Fibroblast of skin of scalp (primary cell): ENCODE data around the gene CCER1.
A peak's percentile ranks its signal among the peaks of the same experiment; 100 is the strongest.

Source experiments
- DNase-seq: peaks from one replicate; pipeline ENCODE4 v3.0.0-alpha.2; 2013

Gene CCER1

DNA sequence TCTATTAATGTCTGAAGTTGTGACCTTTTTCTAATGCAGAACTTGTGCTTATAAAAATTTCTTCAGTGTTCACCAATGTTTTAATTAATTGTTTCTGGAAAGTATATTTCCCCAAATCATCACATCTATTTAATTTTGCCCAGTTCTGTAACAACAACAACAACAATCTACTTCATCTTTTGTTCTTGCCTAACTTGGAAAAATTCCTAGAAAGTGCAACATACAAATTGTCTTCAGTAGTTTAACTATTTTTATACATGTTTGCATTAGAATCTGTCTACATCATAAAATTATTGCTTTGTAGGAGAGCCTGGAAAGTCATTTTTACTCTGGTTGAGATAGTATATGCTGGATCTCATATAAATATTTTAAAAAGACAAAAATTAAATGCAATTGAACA, 38.5 kb downstream of the CCER1 start:
- DNase-seq = no peak

DNA sequence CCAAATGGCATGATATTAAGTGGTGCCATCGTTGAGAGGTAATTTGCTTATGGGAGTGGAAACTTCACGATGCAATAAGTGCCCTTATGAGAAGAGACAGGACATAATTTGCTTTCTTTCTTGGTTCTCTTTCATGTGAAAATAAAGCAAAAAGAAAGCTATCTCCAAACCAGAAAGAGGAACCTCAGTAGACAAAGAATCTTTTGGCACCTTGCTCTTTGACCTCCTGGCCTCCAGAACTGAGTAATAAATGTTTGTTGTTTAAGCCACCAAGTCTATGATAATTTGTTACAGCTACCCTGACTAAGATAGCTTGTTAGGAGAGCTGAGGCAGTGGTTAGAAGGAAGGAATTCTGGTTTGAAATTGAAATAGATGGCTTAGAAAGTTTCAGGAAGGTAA, 39.6 kb downstream of the CCER1 start:
- no peak for DNase-seq

DNA sequence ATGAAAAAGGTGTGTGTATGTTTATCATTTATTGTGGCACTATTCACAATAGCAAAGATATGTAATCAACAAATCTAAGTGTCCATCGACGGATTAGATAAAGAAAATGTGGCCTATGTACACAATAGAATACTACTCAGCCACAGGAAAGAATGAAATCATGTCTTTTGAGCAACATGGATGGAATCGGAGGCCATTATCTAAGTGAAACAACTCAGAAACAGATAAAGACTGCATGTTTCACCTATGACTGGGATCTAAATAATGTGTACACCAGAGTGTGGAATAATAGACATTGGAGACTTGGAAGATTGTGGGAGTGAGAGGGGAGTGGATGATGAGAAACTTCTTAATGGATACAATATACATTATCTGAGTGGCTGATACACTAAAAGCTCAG, 44.0 kb downstream of the CCER1 start:
- DNase-seq = no peak

DNA sequence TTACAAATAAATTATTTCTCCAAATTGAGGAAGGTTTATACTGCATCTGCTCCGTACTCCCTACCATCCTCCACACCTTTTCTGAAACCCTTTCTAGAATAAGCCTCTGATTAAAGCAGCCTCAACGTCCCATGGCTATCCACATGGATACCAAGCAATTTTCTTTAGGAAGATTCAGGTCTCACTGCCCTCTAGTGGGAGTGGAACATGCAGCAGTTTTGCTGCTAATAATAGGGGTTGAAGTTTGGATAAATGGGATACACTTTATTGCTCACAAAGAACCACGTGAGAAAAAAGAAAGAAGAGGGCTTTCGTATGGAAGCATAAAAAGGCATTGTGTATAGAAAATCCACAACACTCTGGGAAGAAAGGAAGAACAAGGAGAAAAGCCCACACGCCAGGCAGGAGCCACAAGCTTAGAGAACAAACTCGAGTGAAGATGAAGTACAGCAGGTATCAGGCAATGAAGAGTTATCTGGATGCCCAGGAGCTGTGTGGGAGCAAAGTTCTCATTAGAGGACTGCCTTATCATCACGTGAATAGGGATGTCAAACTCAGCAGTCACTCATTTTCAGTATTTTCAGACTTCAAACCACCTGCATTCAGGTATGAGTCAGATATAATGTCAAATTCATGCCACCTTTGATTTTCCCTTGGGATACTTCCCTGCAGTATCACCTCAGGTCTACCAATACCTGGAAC, 45.8 kb downstream of the CCER1 start:
- DNase-seq = peak; percentile 69

DNA sequence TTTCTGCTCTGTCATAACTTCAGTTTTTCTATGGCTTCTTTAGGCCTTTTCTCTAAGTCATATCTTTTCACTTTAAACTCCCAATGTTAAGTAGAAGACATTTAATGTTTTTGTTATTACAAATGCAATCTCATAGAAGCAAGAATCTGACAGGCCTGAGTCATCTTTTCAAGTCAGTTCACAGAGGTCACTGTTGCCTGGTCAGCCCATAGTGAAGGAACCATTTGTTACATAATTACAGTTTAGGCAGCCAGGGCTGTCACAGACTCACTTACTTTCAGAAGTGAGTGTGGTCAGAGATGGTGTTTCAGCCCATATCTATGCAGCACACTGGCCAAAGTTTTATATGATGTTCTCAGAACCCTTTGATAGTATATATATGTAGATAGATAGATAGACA, 46.5 kb downstream of the CCER1 start:
- DNase-seq = peak; percentile 68

DNA sequence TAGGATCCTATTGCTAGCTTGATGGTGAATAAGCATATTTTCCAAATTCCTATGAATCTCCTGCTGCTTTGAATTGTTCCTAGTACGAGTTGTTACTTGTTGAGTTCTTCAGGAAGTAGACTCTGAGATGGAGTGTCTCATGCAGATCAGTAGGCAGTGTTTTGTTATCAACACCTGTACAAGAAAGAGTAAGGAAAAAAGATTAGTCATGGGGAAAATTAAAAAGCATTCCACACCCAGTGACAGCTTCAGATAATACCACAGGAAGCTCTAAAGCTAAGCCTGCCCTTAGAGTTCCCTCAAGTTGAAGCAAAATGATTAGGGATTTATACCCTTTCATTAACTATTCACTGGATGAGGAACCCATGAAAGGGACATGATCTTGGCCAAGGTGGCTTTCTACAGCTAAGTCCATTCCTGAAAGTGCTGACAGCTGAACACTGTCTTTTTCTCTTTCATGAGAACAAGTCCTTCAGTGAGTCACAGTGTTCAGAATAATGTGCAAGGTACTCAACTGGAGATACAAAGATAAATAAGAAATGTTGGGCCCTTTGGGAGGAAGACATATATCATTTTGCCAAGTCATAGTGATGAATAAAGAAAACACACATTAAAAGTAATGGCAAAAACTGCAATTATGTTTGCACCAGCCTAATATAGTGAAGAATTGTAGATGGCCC, 49.1 kb downstream of the CCER1 start:
- peak; percentile 43 for DNase-seq

DNA sequence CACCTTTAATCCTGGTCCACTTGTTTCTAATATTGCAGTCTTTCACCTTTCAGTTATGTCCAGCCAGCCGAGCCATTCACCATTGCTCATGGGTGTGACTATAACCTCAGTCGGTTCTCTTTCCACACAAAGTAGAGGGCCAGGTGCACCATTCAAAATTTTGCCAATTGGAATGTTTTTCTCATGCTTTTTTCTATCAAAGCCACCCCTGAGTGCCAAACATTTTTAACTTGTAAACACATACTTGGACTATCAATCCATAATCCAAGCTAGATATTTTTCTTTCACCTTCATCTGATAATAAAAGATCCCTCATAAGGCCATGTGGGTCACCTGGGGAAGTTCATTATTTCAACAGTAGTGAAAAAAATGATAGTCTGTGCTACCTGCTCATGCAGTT, 52.4 kb downstream of the CCER1 start:
- no peak for DNase-seq
